GM21786 (cell line): Measurements from ENCODE around the gene TIMM22.
"Not testable (repeated sequence)": the region's sequence is repeated elsewhere in the genome, so short reads cannot be mapped to it uniquely, and the experiment has no call there.

ENCODE experiments used
- ATAC-seq: cut with Tn5 transposase; IDR thresholded peaks from one replicate; pipeline ENCODE4 v1.9.1; 2021; ENCODE audit not compliant: unreplicated experiment

TIMM22 gene

GRCh38 chr17:996554-997344 is at the start of gene TIMM22:
TIMM22 (plus strand) TSS chr17:997129; CDS start chr17:997143, 14 bp downstream.
- peak; percentile 88 for ATAC-seq

GRCh38 chr17:948284-948852 is 48.6 kb upstream of the TIMM22 start:
- no peak for ATAC-seq

GRCh38 chr17:949623-950303 is 47.2 kb upstream of the TIMM22 start:
- no peak for ATAC-seq

- no peak for ATAC-seq
These were observed 45.4 kb upstream of the TIMM22 start for GRCh38 chr17:951325-952132.

GRCh38 chr17:952592-952991 is 44.3 kb upstream of the TIMM22 start:
- ATAC-seq, result not testable (repeated sequence)

GRCh38 chr17:953767-954166 is 43.2 kb upstream of the TIMM22 start:
- ATAC-seq, result no peak

GRCh38 chr17:954431-955164 is 42.3 kb upstream of the TIMM22 start:
- no peak for ATAC-seq

GRCh38 chr17:956905-957304 is 40.0 kb upstream of the TIMM22 start:
- no peak for ATAC-seq

GRCh38 chr17:957856-958421 is 39.0 kb upstream of the TIMM22 start:
- ATAC-seq, result no peak

GRCh38 chr17:958712-959451 is 38.0 kb upstream of the TIMM22 start:
- no peak for ATAC-seq

GRCh38 chr17:962166-962565 is 34.8 kb upstream of the TIMM22 start:
- no peak for ATAC-seq

- ATAC-seq, result no peak
These were observed 34.3 kb upstream of the TIMM22 start for GRCh38 chr17:962670-963069.

GRCh38 chr17:964876-965275 is 32.1 kb upstream of the TIMM22 start:
- no peak for ATAC-seq

GRCh38 chr17:965311-965989 is 31.5 kb upstream of the TIMM22 start:
- ATAC-seq, result no peak

- no peak for ATAC-seq
These were observed 29.8 kb upstream of the TIMM22 start for GRCh38 chr17:967122-967521.

- ATAC-seq, result no peak
These were observed 27.9 kb upstream of the TIMM22 start for GRCh38 chr17:968812-969730.

- ATAC-seq, result no peak
These were observed 27.0 kb upstream of the TIMM22 start for GRCh38 chr17:969811-970355.

GRCh38 chr17:970364-970763 is 26.6 kb upstream of the TIMM22 start:
- ATAC-seq, result no peak
